Measurements from ENCODE around the gene GINS1.
A peak's percentile ranks its signal among the peaks of the same experiment; 100 is the strongest.
"Not testable (repeated sequence)": the region's sequence is repeated elsewhere in the genome, so short reads cannot be mapped to it uniquely, and the experiment has no call there.

Gene GINS1

DNA sequence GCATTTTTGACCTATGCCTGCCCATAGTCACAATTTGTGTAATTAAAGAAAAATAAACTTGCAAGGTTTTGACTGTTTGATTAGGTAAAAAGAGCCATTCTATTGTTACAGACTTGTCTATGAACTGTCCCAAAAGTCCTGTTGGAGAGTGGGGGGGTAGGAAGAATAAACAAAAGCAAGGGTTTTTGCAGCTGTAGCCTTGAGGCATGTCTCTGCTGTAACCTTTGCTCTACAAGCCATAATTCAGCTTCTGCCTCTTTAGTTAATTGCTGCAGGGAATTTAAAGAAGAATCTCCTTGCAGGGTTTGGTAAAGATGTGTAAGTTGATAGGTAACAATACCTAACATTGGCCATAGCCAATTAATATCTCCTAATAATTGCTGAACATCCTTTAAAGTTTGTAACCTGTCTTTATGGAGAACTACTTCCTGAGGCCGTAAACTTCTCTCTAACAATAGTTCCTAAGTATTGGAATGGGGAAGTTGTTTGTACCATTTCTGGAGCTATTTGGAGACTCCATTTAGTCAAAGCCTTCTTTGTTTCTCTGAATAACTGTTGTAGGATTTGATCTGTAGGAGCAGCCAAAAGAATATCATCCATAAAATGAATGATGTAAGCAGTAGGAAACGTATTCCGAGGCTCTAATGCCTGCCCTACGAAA is 9.0 kb upstream of the GINS1 start:
- no peaks in the 10 kb centered on the region for H3K27me3 ChIP-seq (ENCODE audit: insufficient read depth, poor library complexity, severe bottlenecking)
- no peak overlapping the region for H3K27ac ChIP-seq (replicated peaks)
- no peak overlapping the region for H3K4me3 ChIP-seq (replicated peaks; ENCODE audit: insufficient read depth, low read length)
- no peak for DNase-seq (ENCODE audit: low read depth in 1 of 2, low spot score in 1 of 2)
- TF ChIP-seq, protein P1, sequence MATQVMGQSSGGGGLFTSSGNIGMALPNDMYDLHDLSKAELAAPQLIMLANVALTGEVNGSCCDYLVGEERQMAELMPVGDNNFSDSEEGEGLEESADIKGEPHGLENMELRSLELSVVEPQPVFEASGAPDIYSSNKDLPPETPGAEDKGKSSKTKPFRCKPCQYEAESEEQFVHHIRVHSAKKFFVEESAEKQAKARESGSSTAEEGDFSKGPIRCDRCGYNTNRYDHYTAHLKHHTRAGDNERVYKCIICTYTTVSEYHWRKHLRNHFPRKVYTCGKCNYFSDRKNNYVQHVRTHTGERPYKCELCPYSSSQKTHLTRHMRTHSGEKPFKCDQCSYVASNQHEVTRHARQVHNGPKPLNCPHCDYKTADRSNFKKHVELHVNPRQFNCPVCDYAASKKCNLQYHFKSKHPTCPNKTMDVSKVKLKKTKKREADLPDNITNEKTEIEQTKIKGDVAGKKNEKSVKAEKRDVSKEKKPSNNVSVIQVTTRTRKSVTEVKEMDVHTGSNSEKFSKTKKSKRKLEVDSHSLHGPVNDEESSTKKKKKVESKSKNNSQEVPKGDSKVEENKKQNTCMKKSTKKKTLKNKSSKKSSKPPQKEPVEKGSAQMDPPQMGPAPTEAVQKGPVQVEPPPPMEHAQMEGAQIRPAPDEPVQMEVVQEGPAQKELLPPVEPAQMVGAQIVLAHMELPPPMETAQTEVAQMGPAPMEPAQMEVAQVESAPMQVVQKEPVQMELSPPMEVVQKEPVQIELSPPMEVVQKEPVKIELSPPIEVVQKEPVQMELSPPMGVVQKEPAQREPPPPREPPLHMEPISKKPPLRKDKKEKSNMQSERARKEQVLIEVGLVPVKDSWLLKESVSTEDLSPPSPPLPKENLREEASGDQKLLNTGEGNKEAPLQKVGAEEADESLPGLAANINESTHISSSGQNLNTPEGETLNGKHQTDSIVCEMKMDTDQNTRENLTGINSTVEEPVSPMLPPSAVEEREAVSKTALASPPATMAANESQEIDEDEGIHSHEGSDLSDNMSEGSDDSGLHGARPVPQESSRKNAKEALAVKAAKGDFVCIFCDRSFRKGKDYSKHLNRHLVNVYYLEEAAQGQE (IDR thresholded peaks at IDR 0.05; ENCODE audit: insufficient replicate concordance, low read depth): no peak
- no peak for TF ChIP-seq POLR2AphosphoS5 (IDR thresholded peaks at IDR 0.05; ENCODE audit: low read depth)
- TF ChIP-seq, protein P2, sequence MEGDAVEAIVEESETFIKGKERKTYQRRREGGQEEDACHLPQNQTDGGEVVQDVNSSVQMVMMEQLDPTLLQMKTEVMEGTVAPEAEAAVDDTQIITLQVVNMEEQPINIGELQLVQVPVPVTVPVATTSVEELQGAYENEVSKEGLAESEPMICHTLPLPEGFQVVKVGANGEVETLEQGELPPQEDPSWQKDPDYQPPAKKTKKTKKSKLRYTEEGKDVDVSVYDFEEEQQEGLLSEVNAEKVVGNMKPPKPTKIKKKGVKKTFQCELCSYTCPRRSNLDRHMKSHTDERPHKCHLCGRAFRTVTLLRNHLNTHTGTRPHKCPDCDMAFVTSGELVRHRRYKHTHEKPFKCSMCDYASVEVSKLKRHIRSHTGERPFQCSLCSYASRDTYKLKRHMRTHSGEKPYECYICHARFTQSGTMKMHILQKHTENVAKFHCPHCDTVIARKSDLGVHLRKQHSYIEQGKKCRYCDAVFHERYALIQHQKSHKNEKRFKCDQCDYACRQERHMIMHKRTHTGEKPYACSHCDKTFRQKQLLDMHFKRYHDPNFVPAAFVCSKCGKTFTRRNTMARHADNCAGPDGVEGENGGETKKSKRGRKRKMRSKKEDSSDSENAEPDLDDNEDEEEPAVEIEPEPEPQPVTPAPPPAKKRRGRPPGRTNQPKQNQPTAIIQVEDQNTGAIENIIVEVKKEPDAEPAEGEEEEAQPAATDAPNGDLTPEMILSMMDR (IDR thresholded peaks at IDR 0.05; ENCODE audit: insufficient read depth, low read length): no peak
- TF ChIP-seq GABPA (IDR thresholded peaks at IDR 0.05; ENCODE audit: low read depth): no peak
- TF ChIP-seq SPI1 (IDR thresholded peaks at IDR 0.05; ENCODE audit: borderline replicate concordance, low read depth): no peak

DNA sequence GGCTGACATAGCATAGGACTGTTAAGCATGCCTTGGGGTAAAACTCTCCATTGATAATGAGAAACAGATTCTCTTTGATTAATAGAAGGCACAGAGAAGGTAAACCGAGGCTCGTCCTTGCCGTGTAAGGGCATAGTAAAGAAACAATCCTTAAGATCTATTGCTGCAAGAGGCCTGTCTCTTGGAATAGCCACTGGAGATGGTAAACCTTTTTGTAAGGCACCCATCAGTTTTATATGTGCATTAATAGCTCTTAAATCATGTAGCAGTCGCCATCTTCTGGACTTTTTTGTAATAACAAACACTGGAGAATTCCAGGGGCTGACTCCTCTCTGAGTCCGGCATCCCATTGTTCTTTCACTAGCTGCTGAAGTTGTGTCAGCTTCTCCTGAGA is 8.4 kb upstream of the GINS1 start:
- Histone ChIP-seq H3K4me3 (replicated peaks; ENCODE audit: insufficient read depth, low read length) (no peak overlapping the region), H3K27ac (replicated peaks) (no peak overlapping the region), H3K27me3 (ENCODE audit: insufficient read depth, poor library complexity, severe bottlenecking) (no peaks in the 10 kb centered on the region)
- TF ChIP-seq, protein P2 (IDR thresholded peaks at IDR 0.05; ENCODE audit: insufficient read depth, low read length): peak; percentile 19
- TF ChIP-seq GABPA (IDR thresholded peaks at IDR 0.05; ENCODE audit: low read depth): no peak
- no peak for TF ChIP-seq POLR2AphosphoS5 (IDR thresholded peaks at IDR 0.05; ENCODE audit: low read depth)
- DNase-seq (ENCODE audit: low read depth in 1 of 2, low spot score in 1 of 2): peak in 1 of 2 experiments; percentile 40

DNA sequence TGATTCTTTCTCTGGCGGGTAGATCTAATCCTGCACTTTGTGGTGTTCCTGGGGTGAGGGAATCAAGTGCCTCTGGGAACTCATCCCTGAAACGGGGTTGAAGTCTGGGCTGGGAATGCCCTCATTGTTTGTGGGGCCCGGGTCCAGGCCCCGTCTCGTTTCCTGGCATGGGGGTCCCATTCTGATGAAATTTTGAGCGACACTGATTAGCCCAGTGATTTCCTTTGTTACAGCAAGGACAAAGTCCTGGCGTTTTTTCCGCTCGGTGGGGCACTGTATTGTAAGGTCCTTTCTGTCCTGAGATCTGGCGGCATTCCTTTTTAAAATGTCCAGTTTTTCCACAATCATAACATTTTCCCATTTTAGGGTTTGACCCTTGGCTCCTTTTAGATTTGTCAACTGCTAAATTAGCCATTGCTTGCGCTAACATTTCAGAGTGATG is 7.2 kb upstream of the GINS1 start:
- not testable (repeated sequence) for H3K27me3 ChIP-seq (ENCODE audit: insufficient read depth, poor library complexity, severe bottlenecking); DNase-seq (ENCODE audit: low read depth in 1 of 2, low spot score in 1 of 2); H3K27ac ChIP-seq (replicated peaks)

DNA sequence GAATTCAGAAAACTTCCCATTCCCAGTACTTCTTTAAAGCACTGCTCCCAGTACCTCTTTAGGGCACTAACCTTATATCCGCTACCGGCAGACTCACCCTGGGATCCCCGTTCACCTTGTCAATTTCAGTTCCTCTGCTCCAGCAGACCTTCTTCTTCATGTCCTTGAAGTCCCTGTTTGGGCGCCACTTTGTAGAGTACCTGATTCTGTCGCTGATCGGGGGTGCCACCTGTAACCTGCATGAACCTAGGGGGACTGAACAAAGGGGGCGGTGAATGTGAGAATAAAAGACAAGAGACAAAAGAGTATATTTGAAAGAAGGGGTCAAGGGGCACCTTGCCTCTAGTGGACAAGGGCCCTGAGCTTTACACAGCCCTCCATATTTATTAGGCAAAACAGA is 4.9 kb upstream of the GINS1 start:
- no peak for DNase-seq (ENCODE audit: low read depth in 1 of 2, low spot score in 1 of 2)
- no peak overlapping the region for H3K4me3 ChIP-seq (replicated peaks; ENCODE audit: insufficient read depth, low read length)

More for the DNA sequence above, 7.2 kb upstream of the GINS1 start:
- not testable (repeated sequence) for H3K4me3 ChIP-seq (replicated peaks; ENCODE audit: insufficient read depth, low read length)

More for the DNA sequence above, 4.9 kb upstream of the GINS1 start:
- no peak for TF ChIP-seq SPI1 (IDR thresholded peaks at IDR 0.05; ENCODE audit: borderline replicate concordance, low read depth)
- TF ChIP-seq, protein P2 (IDR thresholded peaks at IDR 0.05; ENCODE audit: insufficient read depth, low read length): no peak
- no peak for TF ChIP-seq GABPA (IDR thresholded peaks at IDR 0.05; ENCODE audit: low read depth)
- TF ChIP-seq POLR2AphosphoS5 (IDR thresholded peaks at IDR 0.05; ENCODE audit: low read depth): no peak
- TF ChIP-seq, protein P1 (IDR thresholded peaks at IDR 0.05; ENCODE audit: insufficient replicate concordance, low read depth): no peak
- Histone ChIP-seq H3K27me3 (ENCODE audit: insufficient read depth, poor library complexity, severe bottlenecking) (no peaks in the 10 kb centered on the region), H3K27ac (replicated peaks) (no peak overlapping the region)

Measured in HL-60 (cell line).